Gastrocnemius medialis (tissue), 4 donors: ENCODE measurements around the gene STH.

Experiments
- CTCF ChIP-seq, 5 experiments: fragments of 450-650 bp in 3 of 5; fragments of 200-600 bp in 2 of 5; sonication (generic) in 2 of 5; IDR thresholded peaks in 4 of 5; conservative IDR thresholded peaks in 1 of 5; 1 replicate in 4 of 5; 2 replicates in 1 of 5; pipeline ENCODE4 v1.5.1; 2016 to 2019; ENCODE audit warnings: antibody characterized with exemption in 5 of 5, mild to moderate bottlenecking in 3 of 5, moderate library complexity in 3 of 5
- POLR2A ChIP-seq, 2 donors: fragments of 450-650 bp; IDR thresholded peaks; one replicate each; pipeline ENCODE4 v1.6.1; 2017; ENCODE audit warnings: antibody characterized with exemption in 2 of 2, mild to moderate bottlenecking in 2 of 2, moderate library complexity in 2 of 2

GRCh38 chr17:45973946-45974859 lies 24.8 kb upstream of the STH start:
- TF ChIP-seq POLR2A (IDR thresholded peaks at IDR 0.05) (no peak), CTCF (IDR thresholded peaks at IDR 0.05 in 4 of 5, conservative IDR thresholded peaks at IDR 0.05 in 1 of 5) (no peak)
